NOMO-1 treated with DMSO at 0.1 percent for 48 hours (cell line): ENCODE results near the gene RAB39A.

Experiments
- DNase-seq: peaks from one replicate; lab custom pipeline; 2025; ENCODE audit not compliant: unreplicated experiment; lab: John Stamatoyannopoulos, UW

Gene RAB39A

DNA sequence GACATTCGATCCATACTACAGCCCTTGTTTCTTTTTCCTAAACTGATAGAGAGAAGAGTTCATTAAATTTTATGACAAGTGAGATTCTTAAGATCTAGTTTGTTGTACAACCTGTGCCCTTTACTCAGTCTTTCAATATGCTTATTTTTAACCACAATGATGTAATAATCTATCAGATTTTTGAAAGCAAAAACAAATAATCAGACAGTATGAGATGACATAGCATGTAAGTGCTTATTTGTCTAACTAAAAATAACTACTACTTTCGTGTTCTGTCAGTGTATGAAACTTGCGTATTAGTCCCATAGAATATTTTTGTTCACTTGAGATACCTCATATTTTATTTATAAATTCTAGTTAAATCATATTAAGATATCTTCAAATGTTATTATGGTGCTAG, 33.2 kb downstream of the RAB39A start:
- DNase-seq = no peak

DNA sequence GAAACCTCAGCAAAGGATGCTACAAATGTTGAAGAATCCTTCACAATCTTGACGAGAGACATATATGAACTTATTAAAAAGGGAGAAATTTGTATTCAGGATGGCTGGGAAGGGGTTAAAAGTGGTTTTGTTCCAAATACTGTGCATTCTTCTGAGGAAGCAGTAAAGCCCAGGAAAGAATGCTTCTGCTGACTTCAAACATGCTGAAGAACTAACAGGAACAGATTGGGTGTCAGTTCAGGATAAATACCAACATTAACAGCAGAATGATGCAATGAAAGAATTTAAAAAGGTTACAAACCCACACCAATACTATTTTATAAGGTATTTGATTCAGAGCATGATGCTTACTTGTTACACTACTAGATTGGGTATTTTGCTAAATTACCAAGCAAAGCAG, 33.9 kb downstream of the RAB39A start:
- DNase-seq = no peak

DNA sequence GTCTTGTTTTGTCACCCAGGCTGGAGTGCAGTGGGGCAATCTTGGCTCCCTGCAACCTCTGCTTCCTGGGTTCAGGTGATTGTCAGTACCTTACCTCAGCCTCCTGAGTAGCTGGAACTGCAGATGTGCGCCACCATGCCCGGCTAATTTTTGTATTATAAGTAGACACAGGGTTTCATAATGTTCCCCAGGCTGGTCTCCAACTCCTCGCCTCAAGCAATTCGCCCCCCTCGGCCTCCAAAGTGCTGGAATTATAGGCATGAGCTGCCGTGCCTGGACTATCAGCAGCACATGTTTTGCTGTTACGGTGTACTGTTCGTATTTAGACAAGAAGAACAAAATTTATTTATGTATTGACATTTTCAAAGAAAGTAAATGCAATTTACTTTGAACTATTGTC, 34.8 kb downstream of the RAB39A start:
- DNase-seq = no peak

GRCh38 chr11:107969219-107969618, 41.0 kb downstream of the RAB39A start:
- DNase-seq = no peak

GRCh38 chr11:107970049-107970448, 41.8 kb downstream of the RAB39A start:
- no peak for DNase-seq

DNA sequence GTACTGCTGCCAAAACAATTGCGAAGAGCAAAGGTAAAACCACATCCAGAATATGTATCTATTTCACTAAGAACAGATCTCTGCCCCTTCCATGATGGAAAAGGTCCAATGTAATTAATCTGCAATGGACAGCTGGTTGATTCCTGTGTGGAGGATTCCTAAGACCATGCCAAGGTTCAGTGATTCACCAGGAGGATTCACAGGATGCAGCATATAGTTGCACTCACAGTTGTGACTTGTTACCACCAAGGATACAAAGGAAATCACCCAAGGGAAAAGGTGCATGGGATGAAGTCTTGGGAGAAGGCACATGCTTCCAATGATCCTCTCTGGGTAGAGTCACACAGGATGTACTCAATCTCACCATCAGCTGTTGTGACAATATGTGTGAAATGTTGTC, 45.4 kb downstream of the RAB39A start:
- no peak for DNase-seq

DNA sequence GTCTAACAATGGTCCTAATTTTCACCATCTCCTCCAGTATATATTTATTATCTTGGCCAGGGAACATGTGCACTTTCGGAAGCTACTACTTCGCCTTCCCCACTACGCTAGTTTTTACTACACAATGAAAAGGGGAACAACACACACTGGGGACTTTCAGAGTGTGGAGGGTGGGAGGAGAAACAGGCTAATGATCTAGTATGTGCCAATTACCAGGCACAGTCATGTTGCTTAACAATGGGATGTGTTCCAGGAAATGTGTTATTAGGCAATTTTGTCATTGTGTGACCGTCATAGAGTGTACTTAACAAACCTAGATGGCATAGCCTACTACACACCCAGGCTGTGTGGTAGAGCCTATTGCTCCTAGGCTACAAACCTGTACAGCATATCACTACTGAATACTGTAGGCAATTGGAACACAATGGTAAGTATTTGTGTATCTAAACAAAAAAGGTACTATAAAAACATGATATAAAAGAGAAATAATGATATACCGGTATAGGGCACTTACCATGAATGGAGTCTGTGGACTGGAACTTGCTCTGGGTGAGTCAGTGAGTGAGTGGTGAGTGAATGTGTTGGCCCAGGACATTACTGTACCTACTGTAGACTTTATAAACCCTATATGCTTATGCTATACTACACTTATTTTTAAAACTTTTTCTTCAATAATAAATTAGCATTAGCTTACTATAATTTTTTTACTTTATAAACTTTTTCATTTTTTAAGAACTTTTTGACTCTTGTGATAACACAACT, 60.3 kb downstream of the RAB39A start:
- peak; percentile 90 for DNase-seq

DNA sequence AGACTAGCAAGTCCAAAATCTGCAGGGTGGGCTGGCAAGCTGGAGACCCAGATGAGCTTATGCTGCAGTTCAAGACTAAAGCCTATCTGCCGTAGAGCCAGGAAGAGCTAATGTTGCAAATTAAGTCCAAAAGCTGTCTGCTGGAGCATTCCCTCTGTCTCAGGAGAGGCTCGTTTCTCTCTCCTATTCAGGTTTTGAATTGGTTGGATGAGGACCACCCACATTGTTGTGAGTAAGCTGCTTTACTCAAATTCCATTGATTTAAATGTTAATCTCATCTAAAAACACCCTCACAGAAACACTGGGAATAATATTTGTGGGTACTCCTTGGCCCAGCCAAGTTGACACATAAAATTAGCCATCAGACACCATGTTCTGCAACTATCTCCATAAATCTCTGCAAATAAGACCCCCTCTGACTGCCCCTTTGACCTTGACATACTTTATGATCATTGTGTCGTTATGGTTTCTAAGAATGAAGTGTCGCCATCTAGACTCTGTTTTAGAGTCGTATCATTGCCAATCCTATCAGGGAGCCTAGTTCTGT, 63.7 kb downstream of the RAB39A start:
- DNase-seq = no peak

DNA sequence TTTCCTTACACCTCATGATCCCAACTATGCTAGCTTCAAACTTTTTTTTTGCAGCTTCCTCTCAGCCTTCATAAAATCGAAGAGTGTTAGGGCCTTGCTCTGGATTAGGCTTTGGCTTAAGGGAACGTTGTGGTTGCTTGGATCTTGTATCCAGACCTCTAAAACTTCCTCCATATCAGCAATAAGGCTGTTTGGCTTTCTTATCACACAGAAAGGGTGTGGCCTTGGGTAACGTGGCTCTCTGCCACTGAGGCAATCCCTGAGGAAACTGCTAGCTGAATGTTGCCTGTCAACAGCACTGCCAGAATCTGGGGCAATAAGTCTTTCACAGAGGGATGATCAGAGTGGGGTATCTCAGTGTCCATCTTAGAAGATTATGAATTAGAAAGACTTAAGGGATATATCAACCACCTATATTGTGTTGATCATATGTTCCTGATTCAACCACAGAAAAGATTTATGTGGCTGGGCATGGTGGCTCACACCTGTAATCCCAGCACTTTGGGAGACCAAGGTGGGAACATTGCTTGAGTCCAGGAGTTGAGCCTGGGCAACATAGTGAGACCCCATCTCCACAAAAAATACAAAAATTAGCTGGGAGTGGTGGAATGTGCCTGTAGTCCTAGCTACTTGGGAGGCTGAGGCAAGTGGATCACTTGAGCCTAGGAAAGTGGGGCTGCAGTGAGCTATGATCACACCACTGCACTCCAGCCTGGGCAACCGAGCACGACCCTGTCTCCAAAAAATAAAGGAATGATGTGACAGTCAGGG, 67.9 kb downstream of the RAB39A start:
- DNase-seq = no peak

GRCh38 chr11:107998761-107999160, 70.5 kb downstream of the RAB39A start:
- DNase-seq = no peak

GRCh38 chr11:107999759-108000455, 71.7 kb downstream of the RAB39A start:
- DNase-seq = peak; percentile 45

- DNase-seq = no peak
Measured at GRCh38 chr11:108002476-108002875, 74.2 kb downstream of the RAB39A start.

- no peak for DNase-seq
Measured at GRCh38 chr11:108003623-108004022, 75.4 kb downstream of the RAB39A start.

GRCh38 chr11:108007819-108008218, 79.6 kb downstream of the RAB39A start:
- DNase-seq = no peak

- peak; percentile 75 for DNase-seq
Measured at GRCh38 chr11:108008656-108009496, 80.6 kb downstream of the RAB39A start, which contains the start of gene CUL5. Gene CUL5 (plus strand): TSS chr11:108008898. CDS start chr11:108009349, 451 bp downstream.

DNA sequence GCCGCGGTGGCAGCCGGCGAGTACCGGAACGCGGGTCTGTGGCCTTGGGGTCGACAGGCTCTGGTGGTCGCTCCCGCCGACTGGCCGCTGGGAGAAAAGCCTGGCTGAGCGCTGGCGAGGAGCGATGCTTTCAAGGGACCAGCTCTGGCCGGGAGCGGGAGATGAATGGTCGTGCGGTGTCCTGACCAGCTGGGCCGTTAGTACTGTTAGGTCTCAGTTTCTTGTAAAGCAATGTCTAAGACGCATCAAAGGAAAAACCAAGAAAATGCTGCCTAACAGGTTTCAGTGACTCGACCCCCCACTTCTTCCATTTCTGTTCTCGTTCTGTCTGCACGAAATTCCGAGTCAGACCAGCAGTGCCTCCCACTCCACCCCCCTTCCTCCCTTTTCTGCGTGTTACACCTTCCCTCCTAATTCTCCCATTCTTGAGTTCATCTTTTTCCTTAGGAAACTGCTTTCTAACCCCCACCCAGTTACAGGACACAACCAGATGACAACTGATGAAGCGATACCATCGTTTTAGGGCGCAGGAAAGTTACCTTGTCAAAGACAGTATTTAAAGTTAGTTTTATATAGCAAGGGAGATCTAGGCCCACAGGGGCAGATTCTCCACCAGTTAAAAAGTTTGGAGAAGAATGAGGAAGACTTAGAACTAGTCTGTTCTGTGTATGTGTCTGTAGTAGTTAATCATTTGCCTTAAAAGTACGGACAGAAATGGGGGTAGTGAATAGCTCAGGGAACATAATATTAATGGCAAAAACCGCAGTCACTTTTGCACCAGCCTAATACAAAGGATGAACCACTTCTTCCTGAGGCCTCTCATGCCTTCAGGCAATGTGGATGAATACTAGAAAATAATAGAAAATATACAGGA, 81.5 kb downstream of the RAB39A start:
- DNase-seq = peak; percentile 9

DNA sequence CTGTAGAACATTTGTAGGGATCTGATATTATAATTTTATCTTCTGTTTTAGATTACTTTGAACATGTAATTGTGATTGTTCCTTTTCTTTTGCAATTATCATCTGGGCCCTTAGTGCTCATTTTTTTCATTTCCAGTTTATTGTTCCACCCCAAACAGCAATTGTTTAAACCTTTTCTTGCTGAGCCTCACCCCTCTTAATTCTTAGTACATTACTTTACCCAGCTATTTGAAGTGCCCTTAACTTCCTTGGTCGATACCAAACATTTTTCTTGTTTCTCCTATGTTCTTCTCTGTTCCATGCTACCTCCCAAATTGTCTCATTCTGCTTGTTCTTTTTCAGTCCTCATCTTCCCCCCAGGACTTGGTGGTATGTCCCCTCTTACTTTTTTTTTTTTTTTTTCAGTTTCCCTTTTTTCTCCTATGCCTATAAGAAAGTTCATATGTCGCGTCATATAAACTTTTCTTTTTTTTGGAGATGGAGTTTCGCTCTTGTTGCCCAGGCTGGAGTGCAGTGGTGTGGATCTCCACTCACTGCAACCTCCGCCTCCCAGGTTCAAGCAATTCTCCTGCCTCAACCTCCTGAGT, 84.0 kb downstream of the RAB39A start:
- no peak for DNase-seq
